ENCODE measurements around the gene VN1R5. TPM values are rescaled to one million over a fixed set of nuclear protein-coding genes. Genes with fewer than 3 reads are reported as not detected.

The VN1R5 gene
- total RNA-seq, 4 donors from 2014 or later, result not detected

GRCh38 chr1:247274605-247275256 lies 18.9 kb downstream of the VN1R5 start:
- no peak for TF ChIP-seq CTCF (IDR thresholded peaks at IDR 0.05; ENCODE audit: low read depth)

DNA sequence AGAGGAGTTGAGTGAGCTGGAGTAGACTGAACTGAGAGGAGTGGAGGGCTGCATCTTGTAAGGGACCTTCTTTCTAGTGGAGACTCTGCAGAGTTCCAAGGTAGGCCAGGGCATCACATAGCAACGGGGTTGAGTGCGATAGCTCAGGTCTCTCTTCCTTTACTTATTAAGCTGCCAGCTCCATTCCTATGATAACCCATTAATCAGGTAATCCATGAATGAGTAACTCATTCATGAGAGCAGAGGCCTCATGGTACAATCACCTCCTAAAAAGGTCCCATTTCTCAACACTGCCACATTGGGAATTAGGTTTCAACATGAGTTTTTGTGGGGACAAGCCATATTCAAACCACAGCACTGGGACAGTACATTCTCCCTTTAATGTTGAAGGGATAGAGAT lies 21.3 kb downstream of the VN1R5 start:
- no peak for TF ChIP-seq CTCF (IDR thresholded peaks at IDR 0.05; ENCODE audit: low read depth)

- no peak for TF ChIP-seq CTCF (IDR thresholded peaks at IDR 0.05; ENCODE audit: low read depth)
Observed at GRCh38 chr1:247281001-247281574, 25.2 kb downstream of the VN1R5 start.

DNA sequence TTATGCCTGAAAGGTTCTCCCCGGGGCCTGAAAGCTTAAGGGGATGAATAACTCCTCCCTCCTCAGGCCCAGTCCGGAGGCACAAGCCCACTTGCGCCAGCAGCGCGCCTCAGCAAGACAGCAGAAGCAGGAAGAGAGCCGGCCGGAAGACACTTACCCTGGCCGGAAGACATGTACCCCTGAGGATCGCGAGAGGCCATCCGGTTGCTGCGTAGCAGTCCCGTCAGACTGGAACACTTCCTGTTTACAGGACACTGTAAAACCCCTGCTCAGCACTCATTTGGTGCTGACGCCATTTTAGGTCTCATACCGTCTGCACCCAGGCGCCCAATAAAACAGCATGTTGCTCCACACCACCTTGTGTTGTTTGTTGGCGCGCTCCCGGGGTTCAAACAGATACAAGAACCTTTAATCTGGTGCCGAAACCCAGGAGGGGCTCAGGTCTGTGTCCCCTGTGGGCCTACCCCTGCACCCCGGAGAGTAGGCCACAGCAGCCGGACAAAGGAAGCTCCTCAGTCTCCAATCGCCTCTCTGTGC lies 30.3 kb downstream of the VN1R5 start:
- TF ChIP-seq CTCF (IDR thresholded peaks at IDR 0.05; ENCODE audit: low read depth), result no peak

- TF ChIP-seq CTCF (IDR thresholded peaks at IDR 0.05; ENCODE audit: low read depth), result no peak
Observed at GRCh38 chr1:247287460-247287859, 31.6 kb downstream of the VN1R5 start.

GRCh38 chr1:247288341-247288740 lies 32.5 kb downstream of the VN1R5 start:
- no peak for TF ChIP-seq CTCF (IDR thresholded peaks at IDR 0.05; ENCODE audit: low read depth)

DNA sequence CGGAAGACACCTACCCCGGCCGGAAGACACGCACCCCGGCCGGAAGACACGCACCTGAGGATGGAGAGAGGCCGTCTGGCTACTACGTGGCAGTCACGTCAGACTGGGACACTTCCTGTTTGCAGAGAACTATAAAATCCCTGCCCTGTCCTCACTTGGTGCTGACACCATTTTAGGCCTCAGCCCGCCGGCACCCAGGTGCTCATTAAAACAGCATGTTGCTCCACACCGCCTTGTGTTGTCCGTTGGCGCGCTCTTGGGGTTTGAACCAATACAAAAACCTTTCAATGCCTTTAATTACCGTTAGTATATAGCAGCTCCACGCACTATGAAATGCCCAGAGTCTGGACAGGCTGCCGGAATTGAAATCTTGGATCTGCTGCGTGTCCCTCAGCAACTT lies 34.7 kb downstream of the VN1R5 start:
- TF ChIP-seq CTCF (IDR thresholded peaks at IDR 0.05; ENCODE audit: low read depth), result no peak

All from subcutaneous adipose tissue (tissue), 4 donors.